Measurements from ENCODE around the gene DOCK4.

DNA sequence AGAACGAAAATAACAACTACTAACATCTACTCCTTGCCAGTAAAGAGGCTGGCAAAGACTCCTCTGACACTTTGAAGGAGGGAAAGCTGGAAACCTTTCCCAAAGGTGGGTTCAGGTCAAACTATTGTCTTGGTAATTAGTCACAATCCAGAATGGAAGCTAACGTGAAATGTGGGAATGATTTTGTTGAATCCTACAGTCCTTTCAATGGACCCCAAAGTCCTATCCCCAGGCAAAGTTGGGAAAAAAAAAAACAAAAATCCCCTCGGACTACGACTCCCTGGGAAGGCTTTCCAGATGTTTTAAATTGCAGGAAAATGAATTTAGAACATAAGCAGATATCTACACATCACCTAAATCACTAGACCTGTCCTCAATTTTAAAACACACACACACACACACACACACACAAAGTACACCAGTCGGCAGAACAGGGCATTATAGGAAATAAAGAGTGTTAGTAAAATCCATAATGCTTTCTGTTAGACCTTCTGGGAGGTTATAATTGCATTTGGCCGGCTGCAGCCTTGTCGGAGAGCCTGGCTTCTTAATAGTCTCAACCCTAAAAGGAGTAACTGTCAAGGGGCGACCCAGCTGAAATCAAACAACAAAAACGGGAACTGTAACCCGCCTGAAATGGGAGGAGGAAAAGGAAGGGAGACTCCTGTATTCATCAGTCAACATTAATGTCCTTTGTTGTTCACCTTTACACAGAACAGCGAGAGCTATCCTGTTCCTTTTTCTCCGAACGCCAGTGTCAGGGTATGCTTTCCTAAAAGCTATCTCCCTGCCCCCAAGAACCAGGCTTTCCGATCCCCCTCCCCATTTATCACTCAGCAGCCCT lies 1.5 kb downstream of the DOCK4 start:
- TF ChIP-seq CTCF (IDR thresholded peaks at IDR 0.05) (no peak), POLR2A (IDR thresholded peaks at IDR 0.05) (no peak)
